HL-60 (cell line): Measurements from ENCODE around the gene HTR7.

ENCODE experiments used
- DNase-seq, 2 experiments: peaks; one replicate each; pipeline ENCODE4 v3.0.0-alpha.2; 2010 to 2020; ENCODE audit warnings: low read depth in 1 of 2, low spot score in 1 of 2
- H3K27ac ChIP-seq: fragments of 250-450 bp; sonication (Bioruptor Pico); replicated peaks from 2 replicates; pipeline ENCODE4 v1.5.1; 2020; ENCODE audit warnings: mild to moderate bottlenecking, moderate library complexity
- H3K27me3 ChIP-seq: fragments of 250-450 bp; sonication (Bioruptor Pico); 2 replicates; pipeline ENCODE4 v1.5.1; 2021; ENCODE audit warnings: mild to moderate bottlenecking, moderate library complexity; ENCODE audit not compliant: insufficient read depth, poor library complexity, severe bottlenecking
- H3K4me3 ChIP-seq: replicated peaks from 2 replicates; pipeline ENCODE4 v1.5.1; 2011; ENCODE audit warnings: mild to moderate bottlenecking, control low read depth, low read length; ENCODE audit not compliant: insufficient read depth
- CTCF ChIP-seq: IDR thresholded peaks from one replicate; pipeline ENCODE4 v1.5.1; 2011; ENCODE audit warnings: low read length, control low read depth, inconsistent platforms; ENCODE audit not compliant: insufficient read depth
- GABPA ChIP-seq: IDR thresholded peaks from 2 replicates; pipeline ENCODE4 v1.6.1; 2012; ENCODE audit warnings: low read depth
- POLR2AphosphoS5 ChIP-seq: IDR thresholded peaks from 2 replicates; pipeline ENCODE4 v1.6.1; 2012; ENCODE audit warnings: low read depth
- REST ChIP-seq: IDR thresholded peaks from 2 replicates; pipeline ENCODE4 v1.6.1; 2012; ENCODE audit warnings: low read depth; ENCODE audit not compliant: insufficient replicate concordance
- SPI1 ChIP-seq: IDR thresholded peaks from 2 replicates; pipeline ENCODE4 v1.6.1; 2012; ENCODE audit warnings: low read depth, mild to moderate bottlenecking, borderline replicate concordance

HTR7 gene

GRCh38 chr10:90818736-90819135 lies 39.1 kb downstream of the HTR7 start:
- Histone ChIP-seq H3K27ac (no peak overlapping the region), H3K4me3 (no peak overlapping the region), H3K27me3 (no peaks in the 10 kb centered on the region)
- TF ChIP-seq GABPA: no peak
- no peak for TF ChIP-seq SPI1
- no peak for TF ChIP-seq POLR2AphosphoS5
- no peak for TF ChIP-seq REST
- no peak for TF ChIP-seq CTCF
- no peak for DNase-seq

- Histone ChIP-seq H3K4me3 (no peak overlapping the region), H3K27ac (no peak overlapping the region), H3K27me3 (no peaks in the 10 kb centered on the region)
- TF ChIP-seq GABPA (no peak), REST (no peak), SPI1 (no peak), POLR2AphosphoS5 (no peak), CTCF (no peak)
- no peak for DNase-seq
These were observed 40.5 kb downstream of the HTR7 start for GRCh38 chr10:90817128-90817889.

GRCh38 chr10:90816466-90816865 lies 41.4 kb downstream of the HTR7 start:
- no peak for DNase-seq
- Histone ChIP-seq H3K4me3 (no peak overlapping the region), H3K27me3 (no peaks in the 10 kb centered on the region), H3K27ac (no peak overlapping the region)
- TF ChIP-seq REST (no peak), POLR2AphosphoS5 (no peak), GABPA (no peak)
